Kidney epithelial cell (primary cell): ENCODE results near the gene PCBP3. TPM values are rescaled to one million over a fixed set of nuclear protein-coding genes. Genes with fewer than 3 reads are reported as not detected.

Experiments used
- DNase-seq: peaks from one replicate; pipeline ENCODE4 v3.0.0-alpha.2; 2010; ENCODE audit warnings: low read depth
- H3K27me3 ChIP-seq: 2 replicates; pipeline ENCODE4 v1.6.0; 2011; ENCODE audit warnings: low read length; ENCODE audit not compliant: control insufficient read depth, insufficient read depth
- H3K36me3 ChIP-seq: 2 replicates; pipeline ENCODE4 v1.5.1; 2011; ENCODE audit warnings: low read length; ENCODE audit not compliant: control insufficient read depth, insufficient read depth
- H3K4me3 ChIP-seq: 2 replicates; pipeline ENCODE4 v1.5.1; 2011; ENCODE audit warnings: low read depth, mild to moderate bottlenecking, control low read depth, low read length
- CTCF ChIP-seq: IDR thresholded peaks from 2 replicates; pipeline ENCODE4 v1.5.1; 2011; ENCODE audit warnings: mild to moderate bottlenecking, moderate library complexity, low read length, control low read depth, inconsistent platforms; ENCODE audit not compliant: insufficient read depth, poor library complexity, severe bottlenecking
- total RNA-seq: library from RNA; depleted of rRNA; stranded (reverse); fragments of >200 nt; gene quantifications from 2 replicates; pipeline ENCODE4 v1.2.3, GENCODE V29; 2015

The PCBP3 gene
- total RNA-seq, 1 donor from 2014 or later, result 1.3 TPM

GRCh38 chr21:45747802-45748445, 104.4 kb downstream of the PCBP3 start:
- H3K4me3 ChIP-seq, result no peak overlapping the region
- H3K27me3 ChIP-seq, result no peaks in the 10 kb centered on the region
- TF ChIP-seq CTCF, result no peak
- DNase-seq, result peak; percentile 4
- no peaks in the 10 kb centered on the region for H3K36me3 ChIP-seq

GRCh38 chr21:45748593-45748992, 105.1 kb downstream of the PCBP3 start:
- TF ChIP-seq CTCF, result no peak
- DNase-seq, result no peak
- Histone ChIP-seq H3K4me3 (no peak overlapping the region), H3K27me3 (no peaks in the 10 kb centered on the region), H3K36me3 (no peaks in the 10 kb centered on the region)

GRCh38 chr21:45749974-45750373, 106.4 kb downstream of the PCBP3 start:
- TF ChIP-seq CTCF, result no peak

GRCh38 chr21:45750936-45751335, 107.4 kb downstream of the PCBP3 start:
- Histone ChIP-seq H3K4me3 (no peak overlapping the region), H3K36me3 (no peaks in the 10 kb centered on the region), H3K27me3 (no peaks in the 10 kb centered on the region)
- no peak for TF ChIP-seq CTCF
- no peak for DNase-seq

More at GRCh38 chr21:45749974-45750373, 106.4 kb downstream of the PCBP3 start:
- Histone ChIP-seq H3K4me3 (no peak overlapping the region), H3K27me3 (no peaks in the 10 kb centered on the region), H3K36me3 (no peaks in the 10 kb centered on the region)
- no peak for DNase-seq

GRCh38 chr21:45753445-45753844, 109.9 kb downstream of the PCBP3 start:
- DNase-seq, result no peak
- no peaks in the 10 kb centered on the region for H3K27me3 ChIP-seq
- H3K36me3 ChIP-seq, result no peaks in the 10 kb centered on the region
- no peak overlapping the region for H3K4me3 ChIP-seq
- TF ChIP-seq CTCF, result no peak

GRCh38 chr21:45756029-45756428, 112.5 kb downstream of the PCBP3 start:
- TF ChIP-seq CTCF, result no peak
- no peaks in the 10 kb centered on the region for H3K36me3 ChIP-seq
- H3K27me3 ChIP-seq, result no peaks in the 10 kb centered on the region
- H3K4me3 ChIP-seq, result no peak overlapping the region
- DNase-seq, result no peak
